Osteocyte (in vitro differentiated cells): ENCODE results near the gene ATP6V0D1. TPM values are rescaled to one million over a fixed set of nuclear protein-coding genes. Genes with fewer than 3 reads are reported as not detected.

Experiments
- DNase-seq: peaks from one replicate; pipeline ENCODE4 v3.0.0; 2021; ENCODE audit warnings: mixed read lengths; ENCODE audit not compliant: unreplicated experiment; ENCODE audit errors: extremely low spot score
- H3K27ac Mint-ChIP-seq: one replicate; pipeline ENCODE4 v1.8.0; 2021; ENCODE audit warnings: mild to moderate bottlenecking, mixed read lengths; ENCODE audit not compliant: unreplicated experiment
- H3K27me3 Mint-ChIP-seq: one replicate; pipeline ENCODE4 v1.8.0; 2021; ENCODE audit warnings: mixed read lengths; ENCODE audit not compliant: unreplicated experiment
- H3K36me3 Mint-ChIP-seq: one replicate; pipeline ENCODE4 v1.8.0; 2021; ENCODE audit warnings: mixed read lengths; ENCODE audit not compliant: unreplicated experiment
- H3K4me1 Mint-ChIP-seq: one replicate; pipeline ENCODE4 v1.8.0; 2021; ENCODE audit warnings: mixed read lengths; ENCODE audit not compliant: unreplicated experiment
- H3K4me3 Mint-ChIP-seq: one replicate; pipeline ENCODE4 v1.8.0; 2021; ENCODE audit warnings: mild to moderate bottlenecking, moderate library complexity, mixed read lengths; ENCODE audit not compliant: unreplicated experiment
- H3K9me3 Mint-ChIP-seq: one replicate; pipeline ENCODE4 v1.8.0; 2021; ENCODE audit warnings: mixed read lengths; ENCODE audit not compliant: unreplicated experiment
- total RNA-seq: library from RNA; stranded (reverse); gene quantifications from 2 replicates; pipeline ENCODE4 v1.2.1, GENCODE V29; 2021
- TF ChIP-seq, protein P1 (sequence below): fragments of 200-600 bp; sonication (generic); IDR thresholded peaks from 2 replicates; pipeline ENCODE4 v1.5.0; 2021; ENCODE audit warnings: antibody characterized with exemption, mild to moderate bottlenecking, moderate library complexity

The ATP6V0D1 gene
- total RNA-seq, 1 donor from 2014 or later, result 116 TPM

DNA sequence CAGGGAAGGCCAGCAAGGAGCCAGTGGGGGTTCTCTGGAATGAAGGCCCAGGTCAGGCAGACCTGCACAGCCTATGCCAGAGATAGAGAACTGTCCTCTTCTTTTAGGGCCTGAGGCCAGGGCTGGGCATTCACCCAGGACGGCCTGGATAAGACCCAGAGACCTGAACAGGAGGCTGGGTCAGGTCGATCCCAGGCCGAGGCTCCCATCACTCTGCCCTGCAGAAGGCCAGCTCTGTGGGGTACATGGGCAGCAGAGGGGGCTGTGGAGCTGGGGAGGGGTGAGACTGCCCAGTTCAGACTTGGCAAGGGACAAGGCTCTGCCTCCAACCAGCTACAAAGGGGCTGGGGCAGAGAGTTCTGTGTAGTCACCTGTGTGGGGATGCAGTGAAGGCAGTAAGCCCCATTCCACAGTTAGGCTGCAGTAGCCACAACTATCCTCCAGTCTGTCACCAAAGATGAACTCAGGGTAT lies 35.5 kb downstream of the ATP6V0D1 start:
- H3K36me3 Mint-ChIP-seq, result peaks cover 6% of the 10 kb centered on the region
- H3K27me3 Mint-ChIP-seq, result no peaks in the 10 kb centered on the region
- DNase-seq, result no peak
- H3K4me3 Mint-ChIP-seq, result no peak overlapping the region
- H3K4me1 Mint-ChIP-seq, result peaks cover 13% of the 10 kb centered on the region
- TF ChIP-seq, protein P1, sequence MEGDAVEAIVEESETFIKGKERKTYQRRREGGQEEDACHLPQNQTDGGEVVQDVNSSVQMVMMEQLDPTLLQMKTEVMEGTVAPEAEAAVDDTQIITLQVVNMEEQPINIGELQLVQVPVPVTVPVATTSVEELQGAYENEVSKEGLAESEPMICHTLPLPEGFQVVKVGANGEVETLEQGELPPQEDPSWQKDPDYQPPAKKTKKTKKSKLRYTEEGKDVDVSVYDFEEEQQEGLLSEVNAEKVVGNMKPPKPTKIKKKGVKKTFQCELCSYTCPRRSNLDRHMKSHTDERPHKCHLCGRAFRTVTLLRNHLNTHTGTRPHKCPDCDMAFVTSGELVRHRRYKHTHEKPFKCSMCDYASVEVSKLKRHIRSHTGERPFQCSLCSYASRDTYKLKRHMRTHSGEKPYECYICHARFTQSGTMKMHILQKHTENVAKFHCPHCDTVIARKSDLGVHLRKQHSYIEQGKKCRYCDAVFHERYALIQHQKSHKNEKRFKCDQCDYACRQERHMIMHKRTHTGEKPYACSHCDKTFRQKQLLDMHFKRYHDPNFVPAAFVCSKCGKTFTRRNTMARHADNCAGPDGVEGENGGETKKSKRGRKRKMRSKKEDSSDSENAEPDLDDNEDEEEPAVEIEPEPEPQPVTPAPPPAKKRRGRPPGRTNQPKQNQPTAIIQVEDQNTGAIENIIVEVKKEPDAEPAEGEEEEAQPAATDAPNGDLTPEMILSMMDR, result no peak
- H3K9me3 Mint-ChIP-seq, result no peaks in the 10 kb centered on the region
- H3K27ac Mint-ChIP-seq, result no peak overlapping the region

- TF ChIP-seq, protein P1, result no peak
- Mint-ChIP-seq H3K36me3 (peaks cover 2% of the 10 kb centered on the region), H3K9me3 (no peaks in the 10 kb centered on the region), H3K27ac (no peak overlapping the region), H3K4me1 (peaks cover 13% of the 10 kb centered on the region), H3K27me3 (no peaks in the 10 kb centered on the region), H3K4me3 (no peak overlapping the region)
- DNase-seq, result no peak
Observed at GRCh38 chr16:67445126-67445426, 35.9 kb downstream of the ATP6V0D1 start.

- H3K4me1 Mint-ChIP-seq, result peaks cover 13% of the 10 kb centered on the region
- H3K9me3 Mint-ChIP-seq, result no peaks in the 10 kb centered on the region
- no peak overlapping the region for H3K4me3 Mint-ChIP-seq
- H3K36me3 Mint-ChIP-seq, result peaks cover 2% of the 10 kb centered on the region
- no peaks in the 10 kb centered on the region for H3K27me3 Mint-ChIP-seq
- TF ChIP-seq, protein P1, result no peak
- DNase-seq, result no peak
- H3K27ac Mint-ChIP-seq, result no peak overlapping the region
Observed at GRCh38 chr16:67444259-67445125, 36.5 kb downstream of the ATP6V0D1 start.

GRCh38 chr16:67443265-67443664 lies 37.7 kb downstream of the ATP6V0D1 start:
- Mint-ChIP-seq H3K4me3 (no peak overlapping the region), H3K36me3 (peaks cover 9% of the 10 kb centered on the region), H3K4me1 (peaks cover 13% of the 10 kb centered on the region), H3K9me3 (no peaks in the 10 kb centered on the region), H3K27ac (no peak overlapping the region), H3K27me3 (no peaks in the 10 kb centered on the region)
- TF ChIP-seq, protein P1, result no peak
- DNase-seq, result no peak

DNA sequence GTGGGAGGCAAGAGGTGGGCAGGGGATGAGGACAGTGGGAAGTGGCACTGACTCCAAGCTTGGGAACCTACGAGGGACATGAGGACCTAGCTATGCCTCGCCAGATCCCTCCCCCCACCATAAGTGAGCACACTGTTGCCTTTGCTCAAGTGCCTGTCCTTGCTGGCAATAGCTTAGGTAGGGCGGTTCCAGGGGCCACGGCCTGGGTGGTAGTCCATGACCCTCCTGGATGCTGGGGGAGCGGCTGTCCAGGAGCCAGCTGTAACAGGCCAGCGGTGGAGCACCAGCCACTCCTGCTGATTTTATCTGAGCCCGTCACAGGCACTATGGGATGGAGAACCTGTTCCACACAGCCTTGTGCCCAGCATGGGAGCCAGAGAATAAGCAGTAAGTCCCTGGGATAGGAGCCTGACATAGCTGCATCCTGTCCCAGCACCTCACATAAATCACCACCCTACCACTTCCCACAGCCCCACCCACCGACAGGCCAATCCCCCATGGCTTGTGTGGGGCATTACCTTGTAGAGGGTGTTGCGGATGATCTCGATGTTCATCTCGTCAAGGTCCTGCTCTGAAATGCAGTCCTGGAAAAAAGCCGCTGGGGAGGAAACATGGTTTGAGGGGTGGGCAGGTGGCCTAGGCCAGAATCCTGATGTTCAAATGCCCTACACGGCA lies 38.2 kb downstream of the ATP6V0D1 start:
- Mint-ChIP-seq H3K27me3 (no peaks in the 10 kb centered on the region), H3K36me3 (peaks cover 9% of the 10 kb centered on the region), H3K4me1 (peaks cover 13% of the 10 kb centered on the region), H3K4me3 (no peak overlapping the region), H3K9me3 (no peaks in the 10 kb centered on the region), H3K27ac (no peak overlapping the region)
- TF ChIP-seq, protein P1, result no peak
- no peak for DNase-seq
